Upper lobe of left lung (tissue), 6 donors: ENCODE data around the gene PLCB1. TPM values are rescaled to one million over a fixed set of nuclear protein-coding genes. Genes with fewer than 3 reads are reported as not detected.

Source experiments
- ATAC-seq, 2 donors: fragments of 200-7000 bp; cut with Tn5 transposase; one replicate each; pipeline ENCODE4 v1.9.1; 2022; ENCODE audit warnings: mild to moderate bottlenecking in 2 of 2, moderate library complexity in 2 of 2; ENCODE audit not compliant: low FRiP score in 2 of 2
- DNase-seq, 2 donors: peaks; one replicate each; pipeline ENCODE4 v3.0.0-alpha.2; 2019 to 2020
- H3K27ac ChIP-seq, 4 donors: fragments of 200-600 bp; sonication (generic); one replicate each; pipeline ENCODE4 v1.5.1; 2016 to 2019
- H3K27me3 ChIP-seq, 4 donors: fragments of 200-600 bp; sonication (generic); one replicate each; pipeline ENCODE4 v1.5.1; 2017 to 2019
- H3K36me3 ChIP-seq, 4 donors: fragments of 200-600 bp; sonication (generic); one replicate each; pipeline ENCODE4 v1.5.1; 2016 to 2019
- H3K4me1 ChIP-seq, 4 donors: fragments of 200-600 bp; sonication (generic); one replicate each; pipeline ENCODE4 v1.5.1; 2018 to 2019
- H3K4me3 ChIP-seq, 4 donors: fragments of 200-600 bp; sonication (generic); one replicate each; pipeline ENCODE4 v1.5.1; 2017 to 2019; ENCODE audit warnings: mild to moderate bottlenecking in 2 of 4, moderate library complexity in 1 of 4
- H3K9me3 ChIP-seq, 4 donors: fragments of 200-600 bp; sonication (generic); one replicate each; pipeline ENCODE4 v1.5.1; 2018 to 2019
- CTCF ChIP-seq, 6 experiments: fragments of 450-650 bp in 4 of 6; fragments of 200-600 bp in 2 of 6; sonication (generic) in 2 of 6; IDR thresholded peaks; one replicate each; pipeline ENCODE4 v1.5.1; 2016 to 2019; ENCODE audit warnings: antibody characterized with exemption in 6 of 6
- EP300 ChIP-seq, 4 donors: sonication (generic); formaldehyde crosslinking; IDR thresholded peaks; one replicate each; pipeline ENCODE4 v1.5.1; 2017; ENCODE audit warnings: antibody characterized with exemption in 4 of 4, control low read depth in 2 of 4
- POLR2A ChIP-seq, 4 donors: fragments of 450-650 bp; IDR thresholded peaks; one replicate each; pipeline ENCODE4 v1.5.1; 2016 to 2017; ENCODE audit warnings: antibody characterized with exemption in 4 of 4, mild to moderate bottlenecking in 2 of 4
- POLR2AphosphoS5 ChIP-seq, 2 donors: sonication (generic); formaldehyde crosslinking; IDR thresholded peaks; one replicate each; pipeline ENCODE4 v1.5.1; 2017; ENCODE audit warnings: antibody characterized with exemption in 2 of 2
- WGBS, 2 donors: methylation state at CpG; one replicate each; pipeline ENCODE4 v1.1.5; 2017 to 2018; 5-methylcytosine and 5-hydroxymethylcytosine counted together
- total RNA-seq, 6 donors: library from RNA; depleted of rRNA in 4 of 6; stranded (reverse); fragments of >200 nt in 4 of 6; gene quantifications; one replicate each; pipeline versions ENCODE4 v1.1.0 to v1.2.1, GENCODE V29; 2016 to 2021
- donor health status: DM: no; HTN: no; CAD: no; lungs with moderate emphysema.
- donor health status: DM: no; HTN: yes; CAD: no; lungs with severe emphysema.

The PLCB1 gene
- total RNA-seq, 6 donors from 2014 or later, result 4.8 to 26.2 (median 10.7) TPM

- no peak for ATAC-seq
- Histone ChIP-seq H3K4me1 (no peaks in the 10 kb centered on the region), H3K4me3 (no peak overlapping the region), H3K27me3 (no peaks in the 10 kb centered on the region), H3K27ac (no peak overlapping the region), H3K9me3 (no peaks in the 10 kb centered on the region), H3K36me3 (no peaks in the 10 kb centered on the region)
- 74 to 80% methylated on average over 8 of the region's 8 CpGs for WGBS, 2 donors
- TF ChIP-seq POLR2AphosphoS5 (IDR thresholded peaks at IDR 0.05), result no peak
- TF ChIP-seq CTCF (IDR thresholded peaks at IDR 0.05), result no peak
- no peak for TF ChIP-seq EP300 (IDR thresholded peaks at IDR 0.05)
- TF ChIP-seq POLR2A (IDR thresholded peaks at IDR 0.05), result no peak
- DNase-seq, result no peak
These were observed 232.1 kb downstream of the PLCB1 start for GRCh38 chr20:8363970-8364733.

- whole genome bisulfite sequencing, 2 donors, result 83 to 85% methylated on average over 1 of the region's 1 CpG
These were observed 232.6 kb downstream of the PLCB1 start for GRCh38 chr20:8364734-8365078.

GRCh38 chr20:8365634-8366033 lies 233.6 kb downstream of the PLCB1 start:
- Histone ChIP-seq H3K27me3 (no peaks in the 10 kb centered on the region), H3K9me3 (no peaks in the 10 kb centered on the region), H3K4me3 (no peak overlapping the region), H3K36me3 (no peaks in the 10 kb centered on the region), H3K27ac (no peak overlapping the region), H3K4me1 (no peaks in the 10 kb centered on the region)
- ATAC-seq (no peak), DNase-seq (no peak)
- TF ChIP-seq CTCF (IDR thresholded peaks at IDR 0.05), result no peak
- no peak for TF ChIP-seq POLR2A (IDR thresholded peaks at IDR 0.05)
- no peak for TF ChIP-seq POLR2AphosphoS5 (IDR thresholded peaks at IDR 0.05)
- no peak for TF ChIP-seq EP300 (IDR thresholded peaks at IDR 0.05)

More at GRCh38 chr20:8364734-8365078, 232.6 kb downstream of the PLCB1 start:
- Histone ChIP-seq H3K9me3 (no peaks in the 10 kb centered on the region), H3K27me3 (no peaks in the 10 kb centered on the region), H3K4me3 (no peak overlapping the region), H3K27ac (no peak overlapping the region), H3K4me1 (no peaks in the 10 kb centered on the region), H3K36me3 (no peaks in the 10 kb centered on the region)
- DNase-seq (no peak), ATAC-seq (no peak)
- TF ChIP-seq EP300 (IDR thresholded peaks at IDR 0.05) (no peak), POLR2A (IDR thresholded peaks at IDR 0.05) (no peak), CTCF (IDR thresholded peaks at IDR 0.05) (no peak), POLR2AphosphoS5 (IDR thresholded peaks at IDR 0.05) (no peak)

GRCh38 chr20:8366303-8366923 lies 234.3 kb downstream of the PLCB1 start:
- WGBS, 2 donors, result 79 to 84% methylated on average over 5 of the region's 5 CpGs
- no peaks in the 10 kb centered on the region for H3K9me3 ChIP-seq
- H3K27me3 ChIP-seq, result no peaks in the 10 kb centered on the region
- no peak for DNase-seq
- no peaks in the 10 kb centered on the region for H3K36me3 ChIP-seq
- no peak overlapping the region for H3K4me3 ChIP-seq
- H3K4me1 ChIP-seq, result no peaks in the 10 kb centered on the region
- no peak for ATAC-seq
- H3K27ac ChIP-seq, result no peak overlapping the region
- no peak for TF ChIP-seq POLR2AphosphoS5 (IDR thresholded peaks at IDR 0.05)
- TF ChIP-seq POLR2A (IDR thresholded peaks at IDR 0.05), result no peak
- TF ChIP-seq CTCF (IDR thresholded peaks at IDR 0.05), result no peak
- TF ChIP-seq EP300 (IDR thresholded peaks at IDR 0.05), result no peak

GRCh38 chr20:8367689-8368088 lies 235.6 kb downstream of the PLCB1 start:
- Histone ChIP-seq H3K4me1 (no peaks in the 10 kb centered on the region), H3K4me3 (no peak overlapping the region), H3K36me3 (no peaks in the 10 kb centered on the region), H3K9me3 (no peaks in the 10 kb centered on the region), H3K27me3 (no peaks in the 10 kb centered on the region), H3K27ac (no peak overlapping the region)
- ATAC-seq (no peak), DNase-seq (no peak)
- 76 to 84% methylated on average over 7 of the region's 7 CpGs for WGBS, 2 donors
- no peak for TF ChIP-seq CTCF (IDR thresholded peaks at IDR 0.05)
- TF ChIP-seq POLR2AphosphoS5 (IDR thresholded peaks at IDR 0.05), result no peak
- TF ChIP-seq POLR2A (IDR thresholded peaks at IDR 0.05), result no peak
